ENCODE results near the gene CREG2.
A peak's percentile ranks its signal among the peaks of the same experiment; 100 is the strongest.

CREG2 gene

GRCh38 chr2:101408925-101409324 lies 21.6 kb upstream of the CREG2 start:
- no peak for DNase-seq (ENCODE audit: low spot score)

GRCh38 chr2:101405351-101405899 lies 18.1 kb upstream of the CREG2 start:
- DNase-seq (ENCODE audit: low spot score) = no peak

- no peak for DNase-seq (ENCODE audit: low spot score)
Measured at GRCh38 chr2:101403745-101404144, 16.4 kb upstream of the CREG2 start.

- no peak for DNase-seq (ENCODE audit: low spot score)
Measured at GRCh38 chr2:101402630-101403029, 15.3 kb upstream of the CREG2 start.

- DNase-seq (ENCODE audit: low spot score) = peak; percentile 9
Measured at GRCh38 chr2:101401906-101402305, 14.6 kb upstream of the CREG2 start.

GRCh38 chr2:101401326-101401665 lies 14.0 kb upstream of the CREG2 start:
- no peak for DNase-seq (ENCODE audit: low spot score)

- DNase-seq (ENCODE audit: low spot score) = no peak
Measured at GRCh38 chr2:101400506-101401325, 13.4 kb upstream of the CREG2 start.

GRCh38 chr2:101400048-101400447 lies 12.7 kb upstream of the CREG2 start:
- DNase-seq (ENCODE audit: low spot score) = no peak

- no peak for DNase-seq (ENCODE audit: low spot score)
Measured at GRCh38 chr2:101399021-101399799, 11.9 kb upstream of the CREG2 start.

- DNase-seq (ENCODE audit: low spot score) = no peak
Measured at GRCh38 chr2:101398116-101398821, 11.0 kb upstream of the CREG2 start.

- no peak for DNase-seq (ENCODE audit: low spot score)
Measured at GRCh38 chr2:101396316-101396717, 9.0 kb upstream of the CREG2 start.

GRCh38 chr2:101395545-101396315 lies 8.4 kb upstream of the CREG2 start:
- no peak for DNase-seq (ENCODE audit: low spot score)

GRCh38 chr2:101388232-101388631 lies 929 bp upstream of the CREG2 start:
- DNase-seq (ENCODE audit: low spot score) = no peak

GRCh38 chr2:101386599-101387150 lies 628 bp downstream of the CREG2 start:
- DNase-seq (ENCODE audit: low spot score) = no peak

GRCh38 chr2:101383016-101383541 lies 4.2 kb downstream of the CREG2 start:
- DNase-seq (ENCODE audit: low spot score) = no peak

GRCh38 chr2:101382442-101382841 lies 4.9 kb downstream of the CREG2 start:
- DNase-seq (ENCODE audit: low spot score) = no peak

GRCh38 chr2:101380376-101380775 lies 6.9 kb downstream of the CREG2 start:
- DNase-seq (ENCODE audit: low spot score) = no peak

GRCh38 chr2:101379091-101379490 lies 8.2 kb downstream of the CREG2 start:
- DNase-seq (ENCODE audit: low spot score) = no peak

GRCh38 chr2:101375653-101376052 lies 11.7 kb downstream of the CREG2 start:
- DNase-seq (ENCODE audit: low spot score) = no peak

- DNase-seq (ENCODE audit: low spot score) = no peak
Measured at GRCh38 chr2:101374821-101375561, 12.3 kb downstream of the CREG2 start.

Data from NAMALWA (cell line).